ENCODE measurements around the gene C1orf74.

Gene C1orf74

GRCh38 chr1:209761011-209761635 is 23.2 kb downstream of the C1orf74 start:
- no peaks in the 10 kb centered on the region for H3K9me3 ChIP-seq
- H3K4me2 ChIP-seq: no peak overlapping the region
- H3K9ac ChIP-seq: no peak overlapping the region
- TF ChIP-seq Cebpa-rat (IDR thresholded peaks at IDR 0.05): no peak
- no peak overlapping the region for H3K4me3 ChIP-seq
- no peak overlapping the region for H3K27ac ChIP-seq
- peaks cover 37% of the 10 kb centered on the region for H3K4me1 ChIP-seq
- peaks cover 30% of the 10 kb centered on the region for H3K36me3 ChIP-seq
- H3K27me3 ChIP-seq: no peaks in the 10 kb centered on the region
- H4K20me1 ChIP-seq: no peaks in the 10 kb centered on the region

- H3K4me1 ChIP-seq: peaks cover 41% of the 10 kb centered on the region
- no peaks in the 10 kb centered on the region for H4K20me1 ChIP-seq
- TF ChIP-seq Cebpa-rat (IDR thresholded peaks at IDR 0.05): no peak
- no peak overlapping the region for H3K27ac ChIP-seq
- H3K4me2 ChIP-seq: no peak overlapping the region
- no peaks in the 10 kb centered on the region for H3K9me3 ChIP-seq
- no peak overlapping the region for H3K9ac ChIP-seq
- H3K27me3 ChIP-seq: no peaks in the 10 kb centered on the region
- H3K4me3 ChIP-seq: no peak overlapping the region
- H3K36me3 ChIP-seq: peaks cover 30% of the 10 kb centered on the region
These were observed 24.5 kb downstream of the C1orf74 start for GRCh38 chr1:209759829-209760359.

- peaks cover 28% of the 10 kb centered on the region for H3K36me3 ChIP-seq
- no peaks in the 10 kb centered on the region for H4K20me1 ChIP-seq
- H3K9ac ChIP-seq: no peak overlapping the region
- H3K27ac ChIP-seq: no peak overlapping the region
- peak overlapping the region; percentile 42 for H3K4me2 ChIP-seq
- no peak for TF ChIP-seq Cebpa-rat (IDR thresholded peaks at IDR 0.05)
- no peaks in the 10 kb centered on the region for H3K27me3 ChIP-seq
- H3K4me3 ChIP-seq: no peak overlapping the region
- H3K9me3 ChIP-seq: no peaks in the 10 kb centered on the region
- peaks cover 42% of the 10 kb centered on the region for H3K4me1 ChIP-seq
These were observed 26.0 kb downstream of the C1orf74 start for GRCh38 chr1:209758400-209758799.

- Histone ChIP-seq H3K4me1 (peaks cover 43% of the 10 kb centered on the region), H3K4me2 (peak overlapping the region; percentile 96), H3K9ac (peak overlapping the region; percentile 43), H3K9me3 (no peaks in the 10 kb centered on the region), H4K20me1 (no peaks in the 10 kb centered on the region), H3K4me3 (peak overlapping the region; percentile 57), H3K36me3 (peaks cover 17% of the 10 kb centered on the region), H3K27me3 (no peaks in the 10 kb centered on the region), H3K27ac (peak overlapping the region; percentile 78)
- no peak for TF ChIP-seq Cebpa-rat (IDR thresholded peaks at IDR 0.05)
These were observed 27.5 kb downstream of the C1orf74 start for GRCh38 chr1:209756615-209757445.

- H3K4me3 ChIP-seq: peak within 1 kb of the TSS; percentile 57
- TF ChIP-seq Cebpa-rat (IDR thresholded peaks at IDR 0.05): no peak
These were observed 28.3 kb downstream of the C1orf74 start, which contains the start of gene TRAF3IP3 for GRCh38 chr1:209755926-209756614. Gene TRAF3IP3, plus strand, starts transcription at chr1:209756053. Its CDS starts 3,987 bp downstream, at chr1:209760040.

GRCh38 chr1:209755256-209755655 is 29.1 kb downstream of the C1orf74 start:
- Histone ChIP-seq H3K36me3 (peaks cover 10% of the 10 kb centered on the region; the same call in 1 of the 2 replicates), H3K4me1 (peaks cover 53% of the 10 kb centered on the region), H3K4me3 (no peak overlapping the region), H3K9ac (no peak overlapping the region), H3K9me3 (no peaks in the 10 kb centered on the region), H3K4me2 (peak overlapping the region; percentile 96), H3K27ac (peak overlapping the region; percentile 78), H3K27me3 (no peaks in the 10 kb centered on the region), H4K20me1 (no peaks in the 10 kb centered on the region)
- TF ChIP-seq Cebpa-rat (IDR thresholded peaks at IDR 0.05): no peak

More at GRCh38 chr1:209755926-209756614, 28.3 kb downstream of the C1orf74 start, which contains the start of gene TRAF3IP3:
- Histone ChIP-seq H3K4me1 (peaks cover 51% of the 10 kb centered on the region), H3K36me3 (peaks cover 16% of the 10 kb centered on the region), H3K4me2 (peak within 1 kb of the TSS; percentile 96), H3K27me3 (no peaks in the 10 kb centered on the region), H4K20me1 (no peaks in the 10 kb centered on the region), H3K9me3 (no peaks in the 10 kb centered on the region), H3K9ac (peak within 1 kb of the TSS; percentile 43), H3K27ac (peak within 1 kb of the TSS; percentile 78)

- no peaks in the 10 kb centered on the region for H3K27me3 ChIP-seq
- H4K20me1 ChIP-seq: no peaks in the 10 kb centered on the region
- no peaks in the 10 kb centered on the region for H3K36me3 ChIP-seq
- peaks cover 42% of the 10 kb centered on the region for H3K4me1 ChIP-seq
- no peak overlapping the region for H3K27ac ChIP-seq
- no peak overlapping the region for H3K9ac ChIP-seq
- no peak overlapping the region for H3K4me2 ChIP-seq
- no peaks in the 10 kb centered on the region for H3K9me3 ChIP-seq
- TF ChIP-seq Cebpa-rat (IDR thresholded peaks at IDR 0.05): no peak
- no peak overlapping the region for H3K4me3 ChIP-seq
These were observed 31.5 kb downstream of the C1orf74 start for GRCh38 chr1:209752890-209753289.

GRCh38 chr1:209751627-209752231 is 32.6 kb downstream of the C1orf74 start:
- H3K4me2 ChIP-seq: peak overlapping the region; percentile 50
- no peak overlapping the region for H3K4me3 ChIP-seq
- no peaks in the 10 kb centered on the region for H4K20me1 ChIP-seq
- no peak overlapping the region for H3K27ac ChIP-seq
- peaks cover 30% of the 10 kb centered on the region for H3K4me1 ChIP-seq
- H3K36me3 ChIP-seq: no peaks in the 10 kb centered on the region
- no peak overlapping the region for H3K9ac ChIP-seq
- no peaks in the 10 kb centered on the region for H3K9me3 ChIP-seq
- no peaks in the 10 kb centered on the region for H3K27me3 ChIP-seq
- no peak for TF ChIP-seq Cebpa-rat (IDR thresholded peaks at IDR 0.05)

GRCh38 chr1:209749670-209750323 is 34.6 kb downstream of the C1orf74 start:
- H3K27ac ChIP-seq: no peak overlapping the region
- no peaks in the 10 kb centered on the region for H3K9me3 ChIP-seq
- no peak for TF ChIP-seq Cebpa-rat (IDR thresholded peaks at IDR 0.05)
- peaks cover 11% of the 10 kb centered on the region for H3K4me1 ChIP-seq
- H3K4me3 ChIP-seq: no peak overlapping the region
- no peaks in the 10 kb centered on the region for H3K36me3 ChIP-seq
- no peaks in the 10 kb centered on the region for H3K27me3 ChIP-seq
- no peaks in the 10 kb centered on the region for H4K20me1 ChIP-seq
- no peak overlapping the region for H3K9ac ChIP-seq
- no peak overlapping the region for H3K4me2 ChIP-seq
